Measurements from ENCODE around the gene MRPL2. TPM values are rescaled to one million over a fixed set of nuclear protein-coding genes. Genes with fewer than 3 reads are reported as not detected.

MRPL2 gene
- total RNA-seq, result 47.9 and 50.2 TPM in 2 replicates

GRCh38 chr6:43059168-43060033 lies at the start of gene MRPL2, which contains the start of gene KLC4:
Gene MRPL2 (minus strand): TSS chr6:43059434. CDS start chr6:43059381, 53 bp downstream.
Gene KLC4 (plus strand): TSS chr6:43059631. CDS start chr6:43061336, 1,705 bp downstream.
- intact Hi-C loops (cut with micrococcal nuclease), result loop anchor here (1.0 to 10.0 kb wide), 6 partner anchors 45 to 495 kb away; partner anchors contain the start of genes CNPY3, KLHDC3, LRRC73 and PEX6

GRCh38 chr6:43107344-43108062 lies 48.3 kb upstream of the MRPL2 start:
- intact Hi-C loops (cut with micrococcal nuclease), result no loop called here

- intact Hi-C loops (cut with micrococcal nuclease), result no loop called here
Observed at GRCh38 chr6:43105538-43106222, 46.4 kb upstream of the MRPL2 start.

GRCh38 chr6:43103253-43103876 lies 44.1 kb upstream of the MRPL2 start:
- intact Hi-C loops (cut with micrococcal nuclease), result no loop called here

GRCh38 chr6:43101497-43101896 lies 42.3 kb upstream of the MRPL2 start:
- intact Hi-C loops (cut with micrococcal nuclease), result no loop called here

DNA sequence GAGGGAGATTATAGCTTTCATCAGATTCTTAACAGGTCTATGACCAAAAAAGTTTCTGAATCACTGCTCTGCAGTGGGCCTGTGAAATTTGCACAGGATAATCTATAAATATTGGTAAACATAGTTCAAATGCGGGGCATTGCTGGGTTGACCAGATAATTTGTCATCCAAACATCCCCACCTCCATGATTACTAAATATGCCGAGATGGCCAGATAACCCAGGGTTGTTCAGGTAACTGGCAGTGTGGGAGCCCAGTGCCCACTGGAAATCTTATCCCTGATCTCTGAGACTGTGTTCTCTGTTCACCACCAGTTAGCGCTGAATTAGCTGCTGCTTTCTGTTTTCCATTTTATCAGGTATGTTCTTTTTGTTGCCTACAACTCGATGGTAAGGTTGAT lies 38.3 kb upstream of the MRPL2 start:
- intact Hi-C loops (cut with micrococcal nuclease), result no loop called here

GRCh38 chr6:43097098-43097489 lies 37.9 kb upstream of the MRPL2 start:
- intact Hi-C loops (cut with micrococcal nuclease), result no loop called here

DNA sequence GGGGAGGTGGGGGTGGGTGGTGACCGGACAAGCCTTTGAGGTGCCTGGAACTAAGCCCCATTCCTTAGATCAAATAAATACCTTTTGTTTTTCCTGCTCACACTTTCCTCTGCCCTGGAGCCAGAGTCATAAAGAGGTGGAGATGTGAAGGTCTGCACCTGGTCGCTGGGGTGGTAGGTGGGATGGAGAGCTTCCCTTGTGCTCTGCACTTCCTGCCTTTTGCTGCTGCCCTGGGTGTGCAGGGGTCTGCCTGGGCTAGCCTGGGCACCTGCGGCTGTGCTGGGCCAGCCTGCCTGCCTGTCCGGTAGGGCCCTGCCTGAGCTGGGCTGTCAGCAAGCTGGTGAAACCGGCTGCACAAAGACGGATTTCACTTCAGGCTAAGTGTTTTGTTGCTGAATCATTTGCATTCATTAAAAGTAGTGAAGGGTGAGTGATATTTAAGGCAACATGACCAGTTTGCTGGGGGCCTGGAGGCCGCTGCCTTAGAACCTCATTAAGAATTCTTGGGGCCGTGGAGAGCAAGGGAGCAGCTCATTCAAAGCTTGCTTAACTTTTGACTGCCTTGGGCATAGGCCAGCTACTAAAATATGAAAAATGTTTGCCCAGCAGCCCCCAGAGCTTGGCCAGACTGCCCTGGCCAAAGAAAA lies 37.3 kb upstream of the MRPL2 start:
- intact Hi-C loops (cut with micrococcal nuclease), result no loop called here

- intact Hi-C loops (cut with micrococcal nuclease), result no loop called here
Observed at GRCh38 chr6:43095939-43096338, 36.7 kb upstream of the MRPL2 start.

DNA sequence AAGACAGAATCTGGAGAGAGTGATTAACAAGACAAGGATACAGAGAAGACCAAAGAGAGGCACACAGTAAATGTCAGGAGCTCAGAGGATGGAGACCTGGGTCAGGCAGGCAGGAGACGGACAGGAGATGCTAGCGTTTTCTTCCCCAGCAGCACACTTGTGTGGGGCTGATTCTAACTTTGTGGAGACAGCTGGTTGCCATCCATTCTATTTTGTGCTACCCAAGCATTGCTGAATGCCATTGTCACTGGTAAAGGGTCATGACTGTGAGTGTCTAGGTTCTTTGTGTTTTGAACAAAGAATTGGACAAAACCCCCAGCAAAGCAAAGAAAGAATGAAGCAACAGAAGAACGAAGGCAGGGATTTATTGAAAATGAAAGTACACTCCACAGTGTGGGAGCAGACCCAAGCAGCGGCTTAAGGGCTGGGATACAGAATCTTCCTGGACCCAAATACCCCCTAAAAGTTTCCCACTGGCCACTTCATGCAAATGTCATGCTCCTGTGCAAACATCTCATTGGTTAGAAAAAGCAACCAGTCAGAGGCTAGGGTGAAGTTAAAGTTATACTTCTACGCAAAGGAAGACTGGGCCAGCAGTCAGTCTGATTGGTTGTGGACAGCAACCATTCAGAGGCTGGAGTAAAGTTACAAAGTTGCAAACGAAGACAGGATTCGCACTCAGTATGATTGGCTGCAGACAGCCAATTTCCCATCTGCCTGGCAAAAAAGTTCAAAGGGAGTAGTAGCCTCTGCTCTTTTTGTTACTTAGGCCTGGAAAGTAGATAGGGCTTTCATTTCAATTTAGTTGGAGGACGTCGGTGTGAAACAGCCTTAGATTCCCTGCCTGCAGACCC lies 34.4 kb upstream of the MRPL2 start:
- intact Hi-C loops (cut with micrococcal nuclease), result no loop called here

GRCh38 chr6:43092635-43093034 lies 33.4 kb upstream of the MRPL2 start:
- intact Hi-C loops (cut with micrococcal nuclease), result no loop called here

DNA sequence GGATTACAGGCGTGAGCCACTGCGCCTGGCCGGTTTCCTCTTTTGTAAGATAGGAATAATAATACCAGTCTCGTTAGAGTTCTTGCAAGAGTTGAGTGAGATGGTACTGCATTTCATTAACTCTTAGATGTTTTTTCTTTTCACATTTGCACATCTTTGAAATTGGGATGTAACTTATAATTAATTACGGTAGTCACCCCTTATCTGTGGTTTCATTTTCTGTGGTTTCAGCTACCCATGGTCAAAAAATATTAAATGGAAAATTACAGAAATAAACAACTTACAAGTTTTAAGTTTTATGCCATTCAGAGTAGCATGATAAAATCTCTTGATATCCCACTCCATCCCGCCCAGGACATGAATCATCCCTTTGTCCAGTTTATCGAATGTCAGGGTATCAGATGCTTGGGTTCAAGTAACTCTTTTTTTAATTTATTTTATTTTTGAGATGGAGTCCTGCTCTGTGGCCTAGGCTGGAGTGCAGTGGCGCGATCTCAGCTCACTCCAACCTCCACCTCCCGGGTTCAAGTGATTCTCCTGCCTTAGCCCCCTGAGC lies 32.3 kb upstream of the MRPL2 start:
- intact Hi-C loops (cut with micrococcal nuclease), result no loop called here

DNA sequence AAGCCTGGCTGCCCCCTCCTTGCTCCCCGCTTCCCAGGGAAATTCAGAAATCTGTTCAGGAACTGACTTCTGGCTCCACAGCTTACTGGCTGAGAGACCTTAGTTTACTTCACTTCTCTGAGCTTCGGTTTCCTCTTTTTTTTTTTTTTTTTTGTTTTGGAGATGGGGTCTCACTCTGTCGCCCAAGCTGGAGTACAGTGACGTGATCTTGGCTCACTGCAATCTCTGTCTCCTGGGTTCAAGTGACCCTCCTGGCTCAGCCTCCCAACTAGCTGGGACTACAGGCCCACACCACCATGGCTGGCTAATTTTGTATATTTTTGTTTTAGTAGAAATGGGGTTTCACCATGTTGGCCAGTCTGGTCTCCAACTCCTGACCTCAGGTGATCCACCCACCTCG lies 31.8 kb upstream of the MRPL2 start:
- intact Hi-C loops (cut with micrococcal nuclease), result no loop called here

DNA sequence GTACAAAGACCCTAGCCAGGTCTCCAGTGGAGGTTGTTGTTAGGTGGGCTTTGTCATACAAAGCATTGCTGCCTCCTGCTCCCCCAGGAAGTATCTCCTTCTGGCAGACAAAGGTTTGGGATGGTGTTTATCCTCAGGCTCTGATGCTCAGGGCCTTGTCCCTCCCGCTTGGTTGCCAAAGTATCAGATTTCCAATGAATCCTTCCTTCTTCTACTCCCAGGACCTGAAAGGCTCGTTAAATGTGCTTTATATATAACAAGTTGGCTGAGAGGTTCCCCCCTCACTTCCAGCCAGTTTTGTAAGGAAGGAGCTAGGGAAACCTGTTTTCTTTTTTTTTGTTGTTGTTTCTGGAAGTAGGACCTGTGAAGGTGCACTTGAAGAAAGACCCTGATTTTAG lies 31.3 kb upstream of the MRPL2 start:
- intact Hi-C loops (cut with micrococcal nuclease), result no loop called here

DNA sequence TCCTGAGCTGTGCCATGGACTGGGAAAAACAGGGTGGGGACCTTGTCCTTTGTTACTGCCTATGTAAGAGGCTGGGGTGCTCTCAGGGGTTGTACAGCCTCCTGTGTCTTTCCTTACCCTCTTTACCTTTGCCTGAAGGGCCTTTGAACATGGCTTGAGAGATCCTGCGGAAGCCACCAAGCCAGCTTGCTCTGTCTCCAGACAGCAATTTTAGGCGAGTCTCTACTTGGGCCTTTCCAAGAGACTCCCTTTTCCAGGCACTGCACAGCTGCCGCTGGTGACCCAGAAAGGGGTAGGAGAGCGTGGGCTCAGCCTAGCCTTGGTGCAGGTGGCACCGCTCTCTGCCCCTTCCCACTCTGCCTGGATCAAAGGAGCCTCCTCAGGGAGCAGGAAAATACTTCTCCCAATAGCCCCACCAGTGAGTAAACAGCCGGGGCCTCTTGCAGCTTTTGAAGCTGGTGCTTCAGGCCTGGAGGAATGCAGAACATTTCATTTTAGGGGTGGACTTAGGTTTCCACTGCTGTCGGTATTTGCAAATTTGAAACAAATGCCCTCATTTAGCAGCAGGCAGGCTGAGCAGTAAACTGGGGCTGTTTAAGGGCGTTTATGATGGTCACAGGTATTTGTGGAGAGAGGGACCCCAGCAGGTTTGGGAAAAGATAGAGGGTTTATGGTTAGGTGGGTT lies 30.8 kb upstream of the MRPL2 start:
- intact Hi-C loops (cut with micrococcal nuclease), result no loop called here

- intact Hi-C loops (cut with micrococcal nuclease), result no loop called here
Observed at GRCh38 chr6:43089467-43089866, 30.2 kb upstream of the MRPL2 start.

GRCh38 chr6:43088654-43089056 lies 29.4 kb upstream of the MRPL2 start:
- intact Hi-C loops (cut with micrococcal nuclease), result no loop called here

DNA sequence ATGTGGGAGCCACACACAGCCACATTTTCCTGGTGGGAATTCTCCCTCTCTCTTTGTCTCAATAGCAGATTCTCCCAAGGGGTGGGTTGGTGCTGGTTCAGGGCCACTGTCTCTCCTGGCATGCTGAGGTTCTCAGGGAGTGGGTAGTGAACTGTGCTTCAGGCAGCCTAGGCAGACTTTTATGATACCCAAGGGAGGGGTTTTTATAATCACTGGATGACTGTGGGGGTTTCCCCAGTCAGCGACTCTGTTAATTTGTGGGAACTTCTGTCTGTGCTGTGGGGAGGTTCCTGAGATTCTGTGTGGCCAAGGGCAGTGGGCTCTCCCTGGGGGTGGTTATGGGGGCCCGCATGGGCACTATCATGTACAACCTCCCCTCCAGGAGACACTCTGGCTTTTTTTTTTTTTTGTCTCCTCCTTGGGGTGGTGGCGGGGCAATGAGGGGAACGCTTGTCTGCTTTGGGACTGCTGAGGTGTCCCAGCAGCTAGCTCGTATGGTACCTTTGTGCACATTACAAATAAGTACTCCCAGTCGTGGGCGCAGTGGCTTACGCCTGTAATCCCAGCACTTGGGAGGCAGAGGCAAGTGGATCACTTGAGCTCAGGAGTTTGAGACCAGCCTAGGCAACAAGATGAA lies 26.9 kb upstream of the MRPL2 start:
- intact Hi-C loops (cut with micrococcal nuclease), result no loop called here

Measured in T-helper 2 cell treated with Interferon-gamma antibody and Interleukin-4, amounts not matched to agents 100 ng/mL and 5 ng/mL, for 36 hours (primary cell).